K562 treated with DMSO at 1 percent for 4 hours (cell line): ENCODE measurements around the gene CCDC71. TPM values are rescaled to one million over a fixed set of nuclear protein-coding genes. Genes with fewer than 3 reads are reported as not detected.

Source experiments
- total RNA-seq: library from RNA; unstranded; fragments of 300-600 nt; gene quantifications from 2 replicates; pipeline ENCODE4 v1.2.3, GENCODE V29; 2022; ENCODE audit not compliant: insufficient read depth

The CCDC71 gene
- 3.4 and 3.5 TPM in 2 replicates for total RNA-seq

GRCh38 chr3:49165771-49166751, at the start of gene CCDC71:
CCDC71 (minus strand) TSS chr3:49166331; CDS start chr3:49164208, 2,123 bp downstream.

GRCh38 chr3:49171119-49171774, 5.1 kb upstream of the CCDC71 start, which contains the start of gene KLHDC8B:
KLHDC8B (plus strand) TSS chr3:49171598; CDS start chr3:49172770, 1,172 bp downstream.

GRCh38 chr3:49132437-49133225, 33.5 kb downstream of the CCDC71 start, which contains the start of gene LAMB2:
LAMB2 (minus strand) TSS chr3:49133050; CDS start chr3:49132867, 183 bp downstream.

DNA sequence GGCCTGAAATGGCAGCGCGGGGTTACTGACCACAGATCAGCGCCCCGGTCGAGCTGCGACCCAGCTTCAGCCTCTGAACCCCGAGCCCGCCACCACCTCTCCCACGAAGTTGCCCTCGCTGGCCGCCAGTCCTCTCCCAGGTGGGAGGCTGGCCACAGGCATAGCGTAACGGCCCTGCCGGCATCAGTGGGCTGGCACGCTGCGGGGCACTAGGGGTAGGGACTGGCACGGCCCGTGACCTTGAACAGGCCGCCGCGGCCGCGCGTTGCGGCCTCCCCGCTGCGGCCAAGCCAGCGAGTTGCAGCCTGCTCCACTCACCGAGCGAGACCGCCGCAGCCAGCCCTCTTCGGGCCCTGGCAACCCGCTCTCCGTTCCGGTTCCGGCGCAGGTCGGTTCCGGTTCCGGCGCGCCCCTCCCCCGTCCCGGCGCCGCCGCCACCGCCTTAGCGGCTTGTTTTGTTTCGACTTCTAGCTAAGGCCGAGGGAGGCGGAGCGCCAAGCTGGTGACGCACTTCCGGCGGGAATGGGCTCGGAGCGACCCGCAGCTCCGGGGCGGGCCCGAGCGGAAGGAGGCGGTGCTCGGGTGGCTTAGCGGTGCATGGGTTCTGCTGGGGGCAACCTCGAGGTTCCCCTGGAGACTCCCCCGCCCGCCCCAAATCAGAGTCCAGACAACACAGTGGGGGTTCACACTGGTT, 45.5 kb downstream of the CCDC71 start, which contains the start of gene USP19:
USP19 (minus strand) TSS at position 386 of the 694 bp plus-strand sequence. CDS start 1,678 bp downstream, outside the sequence.

Other genes with a start within 250 kb of the CCDC71 start
- 56.2 and 77.4 TPM in 2 replicates for gene ARIH2, start 247.5 kb downstream of the CCDC71 start, total RNA-seq
- gene P4HTM, start 176.1 kb downstream of the CCDC71 start, total RNA-seq, result 0.29 and 0.61 TPM in 2 replicates
- gene WDR6, start 158.9 kb downstream of the CCDC71 start, total RNA-seq, result 54.0 and 145 TPM in 2 replicates
- 14.4 and 18.0 TPM in 2 replicates for gene DALRD3, start 147.8 kb downstream of the CCDC71 start, total RNA-seq
- 28.5 and 36.3 TPM in 2 replicates for gene NDUFAF3, start 144.2 kb downstream of the CCDC71 start, total RNA-seq
- 254 TPM in 2 replicates for gene IMPDH2, start 136.9 kb downstream of the CCDC71 start, total RNA-seq
- 29.8 and 45.8 TPM in 2 replicates for gene QRICH1, start 72.3 kb downstream of the CCDC71 start, total RNA-seq
- 479 and 501 TPM in 2 replicates for gene QARS1, start 61.6 kb downstream of the CCDC71 start, total RNA-seq
- gene USP19, start 45.5 kb downstream of the CCDC71 start, total RNA-seq, result 36.5 and 46.3 TPM in 2 replicates
- gene LAMB2, start 33.3 kb downstream of the CCDC71 start, total RNA-seq, result 29.5 and 47.0 TPM in 2 replicates
- gene KLHDC8B, start 5.3 kb upstream of the CCDC71 start, total RNA-seq, result 33.6 and 44.1 TPM in 2 replicates
- gene C3orf62, start 110.9 kb upstream of the CCDC71 start, total RNA-seq, result 4.1 and 7.5 TPM in 2 replicates
- 8.1 and 8.4 TPM in 2 replicates for gene USP4, start 173.7 kb upstream of the CCDC71 start, total RNA-seq
- gene GPX1, start 192.0 kb upstream of the CCDC71 start, total RNA-seq, result not detected in 2 replicates
- 233 and 256 TPM in 2 replicates for gene RHOA, start 245.6 kb upstream of the CCDC71 start, total RNA-seq
- 9.9 and 11.6 TPM in 2 replicates for gene TCTA, start 246.1 kb upstream of the CCDC71 start, total RNA-seq